HCT116 (cell line): ENCODE data around the gene GPC1. TPM values are rescaled to one million over a fixed set of nuclear protein-coding genes. Genes with fewer than 3 reads are reported as not detected.

Experiments used
- ATAC-seq: fragments of 200-7000 bp; cut with Tn5 transposase; 2 replicates; pipeline ENCODE4 v1.9.1; 2020; ENCODE audit warnings: mild to moderate bottlenecking, moderate library complexity
- BruUV-seq: library from RNA; stranded (reverse); fragments of 400-500 nt; replicated peaks from 2 replicates; lab custom pipeline; 2021; lab: Mats Ljungman, UMichigan
- CTCF ChIA-PET: fragments of 300-600 bp; sonication (Branson Sonifier 250); formaldehyde crosslinking; loops from one replicate; lab custom pipeline; 2021; ENCODE audit warnings: antibody characterized with exemption; lab: Charles Lee
- POLR2A ChIA-PET: fragments of 300-600, 350-600 bp; sonication (Branson Sonifier 250); formaldehyde crosslinking; loops from one replicate; lab custom pipeline; 2021; ENCODE audit warnings: antibody characterized with exemption; lab: Charles Lee
- RAD21 ChIA-PET, 2 experiments: fragments of 300-600 bp; sonication (Branson Sonifier 250); formaldehyde crosslinking; loops; one replicate each; lab custom pipeline; 2023; ENCODE audit warnings: low total read pairs in 2 of 2; ENCODE audit not compliant: uncharacterized antibody in 2 of 2, unreplicated experiment in 2 of 2, low non-redundant PET in 1 of 2; lab: Charles Lee
- DNase-seq: peaks from one replicate; pipeline ENCODE4 v3.0.0-alpha.2; 2010; ENCODE audit warnings: low read depth, low spot score
- H2AFZ ChIP-seq: fragments of 200-600 bp; shearing (Covaris generic), sonication (generic); 2 replicates; pipeline ENCODE4 v1.6.1; 2017; ENCODE audit warnings: low read depth, mixed run types, mixed read lengths, antibody characterized with exemption, low read length; ENCODE audit not compliant: poor library complexity, severe bottlenecking
- H3K27ac ChIP-seq: 2 replicates; pipeline ENCODE4 v1.5.1; 2012; ENCODE audit warnings: low read depth, low read length
- H3K27me3 ChIP-seq: fragments of 200-600 bp; sonication (generic); 2 replicates; pipeline ENCODE4 v1.6.1; 2016; ENCODE audit warnings: mixed run types, low read length, mixed read lengths; ENCODE audit not compliant: insufficient read depth
- H3K36me3 ChIP-seq, 2 experiments: fragments of 200-500 bp in 1 of 2; fragments of 200-600 bp in 1 of 2; sonication (Bioruptor generic) in 1 of 2; sonication (generic) in 1 of 2; 2 replicates each; pipeline versions ENCODE4 v1.5.1 to v1.6.1; 2014 to 2016; ENCODE audit warnings: low read length in 2 of 2, inconsistent platforms in 1 of 2, mixed read lengths in 1 of 2, mixed run types in 1 of 2; ENCODE audit not compliant: insufficient read depth in 2 of 2, control insufficient read depth in 1 of 2
- H3K4me1 ChIP-seq, 2 experiments: fragments of 200-600 bp in 1 of 2; sonication (generic) in 1 of 2; 2 replicates each; pipeline versions ENCODE4 v1.5.1 to v1.6.1; 2012 to 2017; ENCODE audit warnings: low read length in 2 of 2, inconsistent platforms in 1 of 2, mild to moderate bottlenecking in 1 of 2, mixed read lengths in 1 of 2, mixed run types in 1 of 2, moderate library complexity in 1 of 2; ENCODE audit not compliant: insufficient read depth in 2 of 2, control insufficient read depth in 1 of 2
- H3K4me2 ChIP-seq: fragments of 200-600 bp; sonication (generic); 2 replicates; pipeline ENCODE4 v1.6.1; 2017; ENCODE audit warnings: mixed run types, low read length, mixed read lengths
- H3K4me3 ChIP-seq, 2 experiments: fragments of 200-600 bp in 1 of 2; sonication (generic) in 1 of 2; replicated peaks in 1 of 2; 2 replicates each; pipeline ENCODE4 v1.5.1; 2011 to 2016; ENCODE audit warnings: low read length in 2 of 2, control low read depth in 1 of 2, low read depth in 1 of 2, mild to moderate bottlenecking in 1 of 2, mixed read lengths in 1 of 2, mixed run types in 1 of 2
- H3K79me2 ChIP-seq: fragments of 200-600 bp; sonication (generic); 2 replicates; pipeline ENCODE4 v1.6.1; 2017; ENCODE audit warnings: mild to moderate bottlenecking, mixed run types, low read length, moderate library complexity, mixed read lengths; ENCODE audit not compliant: insufficient read depth
- H3K9ac ChIP-seq: fragments of 200-600 bp; sonication (generic); 2 replicates; pipeline ENCODE4 v1.6.1; 2016; ENCODE audit warnings: low read length, mixed read lengths
- H3K9me2 ChIP-seq: fragments of 200-600 bp; sonication (generic), shearing (Covaris generic); 2 replicates; pipeline ENCODE4 v1.6.1; 2017; ENCODE audit warnings: mixed run types, mild to moderate bottlenecking, moderate library complexity; ENCODE audit not compliant: insufficient read depth
- H3K9me3 ChIP-seq, 2 experiments: fragments of 200-500 bp in 1 of 2; fragments of 200-600 bp in 1 of 2; sonication (Bioruptor generic) in 1 of 2; sonication (generic) in 1 of 2; 2 replicates each; pipeline ENCODE4 v1.6.1; 2014 to 2017; ENCODE audit warnings: low read length in 2 of 2, mixed read lengths in 2 of 2, inconsistent platforms in 1 of 2, low read depth in 1 of 2, mild to moderate bottlenecking in 1 of 2, mixed run types in 1 of 2, moderate library complexity in 1 of 2; ENCODE audit not compliant: control insufficient read depth in 1 of 2, insufficient read depth in 1 of 2
- H4K20me1 ChIP-seq: fragments of 200-600 bp; sonication (generic), shearing (Covaris generic); 2 replicates; pipeline ENCODE4 v1.6.1; 2017; ENCODE audit warnings: mixed run types, mild to moderate bottlenecking, moderate library complexity; ENCODE audit not compliant: insufficient read depth
- EZH2 ChIP-seq: fragments of 200-600 bp; sonication (generic); IDR thresholded peaks from 2 replicates; pipeline ENCODE4 v1.6.1; 2017; ENCODE audit warnings: antibody characterized with exemption, mixed run types
- POLR2AphosphoS5 ChIP-seq: IDR thresholded peaks from 2 replicates; pipeline ENCODE4 v1.6.1; 2011; ENCODE audit warnings: mild to moderate bottlenecking, low read depth, low read length, moderate library complexity
- SIN3A ChIP-seq: IDR thresholded peaks from 2 replicates; pipeline ENCODE4 v1.6.1; 2012; ENCODE audit warnings: low read depth
- SRF ChIP-seq: IDR thresholded peaks from 2 replicates; pipeline ENCODE4 v1.6.1; 2012; ENCODE audit warnings: low read depth
- YY1 ChIP-seq: IDR thresholded peaks from 2 replicates; pipeline ENCODE4 v1.6.1; 2011; ENCODE audit warnings: low read length, low read depth, moderate library complexity, mild to moderate bottlenecking; ENCODE audit not compliant: insufficient replicate concordance; ENCODE audit errors: extremely low read depth
- ZFX ChIP-seq: fragments of 450-650 bp; IDR thresholded peaks from 2 replicates; pipeline ENCODE4 v1.6.1; 2017
- intact Hi-C: fragments of 100-400 bp; cut with micrococcal nuclease; formaldehyde crosslinking; loops from 2 replicates; pipeline ENCODE4 v1.10.0; 2022
- total RNA-seq: library from RNA; stranded (reverse); gene quantifications from one replicate; pipeline ENCODE4 v1.2.1, GENCODE V29; 2021; ENCODE audit not compliant: unreplicated experiment
- TF ChIP-seq, protein P1 (sequence below): IDR thresholded peaks from 2 replicates; pipeline ENCODE4 v1.6.1; 2012

GPC1 gene
- total RNA-seq, 1 experiment from 2014 or later = 79.1 TPM

DNA sequence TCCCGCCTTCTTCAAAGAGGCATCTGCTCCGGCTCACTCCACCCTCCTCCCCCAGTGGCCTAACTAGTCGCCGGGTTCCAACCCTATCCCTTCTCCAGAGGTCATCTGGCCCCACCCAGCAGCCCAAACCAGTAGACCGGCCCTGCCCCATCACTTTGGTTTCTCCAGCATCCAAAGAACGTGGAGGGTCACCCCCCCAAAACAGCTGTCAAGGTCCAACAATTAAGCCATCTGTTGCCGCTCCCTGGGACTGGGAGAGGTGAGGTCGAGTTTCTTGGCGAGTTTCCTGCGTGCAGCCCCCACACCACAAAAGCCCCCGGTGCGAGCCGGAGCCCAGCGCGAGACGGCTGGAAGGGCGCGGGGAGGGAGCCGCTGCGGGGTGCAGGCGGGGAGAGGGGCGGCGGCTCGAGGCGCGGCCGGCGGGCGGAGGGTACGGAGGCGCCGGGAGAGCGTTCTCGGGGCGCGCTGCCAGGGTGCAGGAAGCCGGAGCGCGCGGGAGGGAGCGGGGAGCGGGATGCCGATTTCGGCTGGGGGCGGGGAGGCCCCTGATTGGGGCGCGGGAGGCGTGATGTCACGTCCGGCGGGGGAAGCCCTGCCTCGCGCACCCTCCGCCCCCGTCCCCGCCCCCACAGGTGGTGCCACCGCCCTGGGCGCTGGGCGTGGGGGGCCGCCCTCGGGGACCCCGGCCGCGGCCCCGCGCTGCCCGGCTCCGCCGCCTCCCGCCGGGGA is 571 bp upstream of the GPC1 start:
- Histone ChIP-seq H3K9me2 (no peaks in the 10 kb centered on the region), H3K36me3 (no peaks in the 10 kb centered on the region; a peak in 1 of 4 replicates), H3K9me3 (no peaks in the 10 kb centered on the region), H3K27me3 (no peaks in the 10 kb centered on the region), H3K79me2 (peaks cover 48% of the 10 kb centered on the region), H3K4me2 (peak overlapping the region; percentile 97), H3K27ac (peak overlapping the region; percentile 81), H3K9ac (peak overlapping the region; percentile 91), H3K4me1 (peaks cover 29 to 57% of the 10 kb centered on the region in 2 experiments), H4K20me1 (peaks cover 4% of the 10 kb centered on the region; the same call in 1 of the 2 replicates), H3K4me3 (peak overlapping the region; percentile 74 to 96), H2AFZ (no peak overlapping the region)
- peak; percentile 69 for DNase-seq
- BruUV-seq = no TSS peak
- no peak for TF ChIP-seq YY1
- no peak for TF ChIP-seq SIN3A
- no peak for TF ChIP-seq EZH2
- TF ChIP-seq POLR2AphosphoS5 = peak; percentile 52
- RAD21 ChIA-PET = no interaction called here
- POLR2A ChIA-PET = interaction anchor here (1.1 kb wide), 1 partner anchor 131 kb away, joined by 3 read pairs; no protein-coding TSS in a partner anchor
- intact Hi-C loops = loop anchor here (1.0 to 10.0 kb wide), 4 partner anchors 48 to 202 kb away; no protein-coding TSS in a partner anchor
- CTCF ChIA-PET = interaction anchor here (1.8 kb wide), 1 partner anchor 203 kb away, joined by 5 read pairs; no protein-coding TSS in a partner anchor
- peak; percentile 60 for ATAC-seq

DNA sequence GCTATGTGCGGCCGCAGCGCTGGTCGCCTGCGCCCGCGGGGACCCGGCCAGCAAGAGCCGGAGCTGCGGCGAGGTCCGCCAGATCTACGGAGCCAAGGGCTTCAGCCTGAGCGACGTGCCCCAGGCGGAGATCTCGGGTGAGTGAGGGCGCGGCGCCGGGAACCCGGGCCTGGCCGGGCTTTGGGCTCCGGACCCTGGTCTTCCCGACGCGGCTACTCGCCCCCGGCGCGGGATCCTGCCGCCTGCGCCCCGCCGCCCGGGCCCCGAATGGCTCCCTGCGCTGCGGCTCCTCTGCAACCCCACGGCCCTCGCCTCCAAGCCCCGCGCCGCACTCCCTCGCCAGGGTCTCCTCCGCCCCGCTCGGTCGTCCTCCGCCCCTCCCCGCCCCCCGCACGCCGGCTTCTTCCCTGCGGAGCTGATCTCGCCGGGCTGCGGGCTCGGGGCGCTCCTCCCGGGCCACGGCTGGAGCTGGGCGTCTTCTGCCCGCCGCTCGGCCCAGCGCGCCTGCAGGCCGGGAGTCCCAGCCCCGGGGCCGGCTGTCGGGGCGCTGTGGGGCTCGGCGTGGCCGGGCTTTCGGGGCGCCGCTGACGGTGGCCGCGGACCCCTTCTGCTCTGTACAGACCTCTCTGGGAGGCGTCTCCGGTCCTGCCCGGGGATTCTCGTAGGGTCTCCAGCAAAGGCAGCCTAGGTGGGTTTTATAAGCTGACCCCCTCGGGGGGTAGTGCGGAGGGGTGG is 652 bp downstream of the GPC1 start:
- ChIA-PET RAD21 (interaction anchor here in 1 of 2 experiments (1.1 kb wide), 1 partner anchor 202 kb away, joined by 3 read pairs; no protein-coding TSS in a partner anchor), POLR2A (interaction anchor here (1.1 kb wide), 1 partner anchor 203 kb away, joined by 9 read pairs; no protein-coding TSS in a partner anchor), CTCF (interaction anchor here (1.1 to 1.8 kb wide), 3 partner anchors 203 to 208 kb away, joined by 3 to 9 read pairs (median 5); no protein-coding TSS in a partner anchor)
- H3K27me3 ChIP-seq = no peaks in the 10 kb centered on the region
- H3K27ac ChIP-seq = peak overlapping the region; percentile 95
- peaks cover 58% of the 10 kb centered on the region for H3K79me2 ChIP-seq
- H3K4me2 ChIP-seq = peak overlapping the region; percentile 86
- no peak for DNase-seq
- BruUV-seq = no TSS peak
- TF ChIP-seq, protein P1, sequence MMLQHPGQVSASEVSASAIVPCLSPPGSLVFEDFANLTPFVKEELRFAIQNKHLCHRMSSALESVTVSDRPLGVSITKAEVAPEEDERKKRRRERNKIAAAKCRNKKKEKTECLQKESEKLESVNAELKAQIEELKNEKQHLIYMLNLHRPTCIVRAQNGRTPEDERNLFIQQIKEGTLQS = no peak
- TF ChIP-seq SRF = no peak
- TF ChIP-seq ZFX = peak; percentile 57
- no peak for TF ChIP-seq EZH2
- H3K9me2 ChIP-seq = no peaks in the 10 kb centered on the region
- H3K36me3 ChIP-seq = no peaks in the 10 kb centered on the region; a peak in 1 of 4 replicates
- intact Hi-C loops = loop anchor here (1.0 to 10.0 kb wide), 3 partner anchors 49 to 184 kb away; no protein-coding TSS in a partner anchor
- H3K9me3 ChIP-seq = no peaks in the 10 kb centered on the region
- peak overlapping the region; percentile 61 to 71 for H3K4me3 ChIP-seq
- H3K9ac ChIP-seq = peak overlapping the region; percentile 87
- ATAC-seq = 0 out of 2 replicates have a peak, but pooled peaks have one; percentile 0
- peaks cover 29 to 57% of the 10 kb centered on the region in 2 experiments for H3K4me1 ChIP-seq
- peaks cover 4% of the 10 kb centered on the region; the same call in 1 of the 2 replicates for H4K20me1 ChIP-seq
- H2AFZ ChIP-seq = no peak overlapping the region
